CD1c-positive myeloid dendritic cell (primary cell): ENCODE results near the gene IGFBP1.
"Not testable (repeated sequence)": the region's sequence is repeated elsewhere in the genome, so short reads cannot be mapped to it uniquely, and the experiment has no call there.

Source experiments
- DNase-seq: peaks from one replicate; pipeline ENCODE4 v3.0.0-alpha.2; 2016; ENCODE audit errors: extremely low spot score

IGFBP1 gene

GRCh38 chr7:45888185-45888992, at the start of gene IGFBP1:
Gene IGFBP1 (plus strand): TSS chr7:45888488. CDS start chr7:45888653, 165 bp downstream.
- no peak for DNase-seq

DNA sequence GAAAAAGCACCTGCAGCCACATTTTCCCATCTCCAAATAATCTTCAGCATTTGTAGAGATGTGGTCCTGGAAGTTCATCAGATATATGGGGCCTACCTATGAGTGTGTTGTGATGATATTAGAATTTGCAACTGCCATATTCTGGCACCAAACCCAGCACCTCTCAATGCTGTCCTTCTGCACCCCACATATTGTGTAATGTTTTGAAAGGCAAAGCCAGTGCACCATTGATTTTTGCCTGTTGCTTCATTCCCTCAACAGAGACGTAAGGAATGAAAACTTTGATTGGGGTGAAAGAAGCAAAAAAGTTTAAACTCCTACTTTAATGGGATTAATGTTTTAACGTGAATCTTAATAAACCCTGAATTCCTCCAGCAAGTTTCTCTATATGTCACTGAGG, 49.4 kb upstream of the IGFBP1 start:
- not testable (repeated sequence) for DNase-seq

DNA sequence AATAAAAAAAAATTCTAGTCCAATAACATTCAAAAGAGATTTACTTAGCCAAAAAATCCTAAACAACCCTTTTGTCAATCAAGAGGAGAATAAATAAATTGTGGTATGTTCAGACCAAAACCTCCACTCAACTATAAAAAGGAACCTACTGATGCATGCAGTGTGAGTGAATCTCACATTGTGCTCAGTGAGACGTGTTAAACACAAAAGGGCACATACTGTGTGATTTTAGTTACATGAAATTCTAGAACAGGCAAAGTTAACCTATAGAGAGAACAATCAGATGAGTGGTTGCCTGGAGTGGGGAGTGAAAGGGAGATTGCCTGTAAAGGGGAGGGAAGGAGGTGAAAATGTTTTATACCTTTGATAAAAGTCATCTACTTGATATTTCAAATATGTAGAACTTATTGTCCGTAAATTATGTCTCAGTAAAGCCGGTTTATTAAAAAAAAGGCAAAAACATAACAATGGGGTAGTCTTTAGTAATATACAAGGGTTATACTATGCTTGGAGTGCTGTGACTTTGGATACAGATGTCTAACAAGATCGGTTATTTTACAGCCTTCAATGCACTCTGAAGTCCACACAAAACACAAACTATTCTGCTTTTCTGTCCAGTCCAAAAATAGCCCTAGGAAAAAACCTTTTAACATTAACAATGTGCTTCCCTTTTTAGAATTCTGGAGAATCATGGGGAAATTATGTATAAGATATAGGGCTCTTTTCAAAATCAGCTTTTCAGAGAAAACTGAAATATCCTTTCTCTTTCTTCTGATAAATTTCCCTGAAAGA, 46.2 kb upstream of the IGFBP1 start:
- not testable (repeated sequence) for DNase-seq

GRCh38 chr7:45846536-45846935, 41.8 kb upstream of the IGFBP1 start:
- not testable (repeated sequence) for DNase-seq

DNA sequence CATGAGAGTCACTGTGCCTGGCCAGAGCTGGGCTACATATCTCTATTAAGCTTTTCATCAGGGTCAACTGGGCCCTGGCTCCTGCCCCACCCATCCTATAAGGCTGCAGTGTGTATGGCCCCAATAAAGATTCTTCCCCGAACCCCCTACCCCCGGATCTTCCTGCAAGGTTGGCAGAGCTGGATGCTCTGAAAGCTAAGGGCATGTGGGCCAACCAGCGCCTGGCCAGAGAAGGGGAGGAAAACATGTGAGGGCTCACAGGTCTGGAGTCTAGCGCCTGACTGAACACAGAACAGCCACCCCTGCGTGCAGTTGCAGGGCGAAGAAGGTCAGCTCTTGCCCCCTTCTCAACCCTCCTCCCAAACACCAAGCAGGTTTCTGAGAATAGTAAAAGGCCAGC, 39.6 kb upstream of the IGFBP1 start:
- DNase-seq = not testable (repeated sequence)

GRCh38 chr7:45852984-45853383, 35.3 kb upstream of the IGFBP1 start:
- not testable (repeated sequence) for DNase-seq

DNA sequence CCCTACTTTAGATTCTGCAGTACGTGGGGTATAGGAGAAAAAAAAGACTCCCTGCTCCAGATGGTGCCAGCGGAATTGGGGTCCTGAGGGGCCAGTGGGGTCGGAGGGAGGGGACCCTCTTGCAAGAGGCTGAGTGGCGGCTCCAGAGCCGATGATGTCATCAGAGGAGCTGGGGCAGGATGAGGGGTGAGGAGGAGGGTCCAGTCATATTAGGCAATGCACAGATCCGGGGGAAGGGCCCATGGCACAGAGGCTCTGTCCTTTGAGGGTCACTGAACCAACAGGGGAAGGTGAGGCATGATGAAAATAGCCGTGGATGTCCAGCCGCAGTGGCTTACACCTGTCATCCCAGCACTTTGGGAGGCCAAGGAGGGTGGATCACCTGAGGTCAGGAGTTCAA, 34.8 kb upstream of the IGFBP1 start:
- DNase-seq = not testable (repeated sequence)

DNA sequence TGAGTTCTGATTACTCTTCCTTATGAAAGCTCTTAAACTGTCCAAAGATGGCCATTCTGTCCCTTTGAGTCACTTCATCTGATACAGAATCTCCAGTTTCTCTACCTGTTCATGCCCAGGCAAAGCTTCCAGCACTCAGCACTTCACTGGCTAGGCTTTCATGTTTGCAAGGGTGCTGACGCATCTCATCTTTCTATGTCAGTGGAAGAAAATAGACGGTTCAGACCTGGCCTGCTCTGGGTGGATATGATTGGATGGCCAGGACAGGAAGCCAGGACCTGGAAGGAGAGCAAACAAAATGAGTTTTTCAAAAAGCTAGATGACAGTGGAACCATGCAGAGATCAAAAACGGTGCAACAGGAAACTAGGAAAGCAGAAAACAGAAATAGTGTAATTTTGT, 32.6 kb upstream of the IGFBP1 start:
- DNase-seq = not testable (repeated sequence)

DNA sequence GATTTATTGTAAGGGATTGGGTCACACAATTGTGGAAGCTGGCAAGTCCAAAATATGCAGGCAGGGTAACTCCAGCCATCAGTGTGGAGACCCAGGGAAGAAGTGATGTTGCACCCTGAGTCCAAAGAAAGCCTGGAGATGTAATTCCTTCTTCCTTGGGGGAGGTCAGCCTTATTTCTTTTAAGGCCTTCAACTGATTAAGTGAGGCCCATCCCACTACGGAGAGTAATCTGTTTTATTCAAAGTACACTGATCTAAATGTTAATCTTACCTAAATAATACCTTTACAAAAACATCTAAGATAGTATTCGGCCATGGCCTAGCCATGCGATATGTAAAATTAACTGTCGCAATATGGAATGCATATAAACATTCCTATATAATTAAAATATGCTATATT, 31.4 kb upstream of the IGFBP1 start:
- not testable (repeated sequence) for DNase-seq

- DNase-seq = no peak
Observed at GRCh38 chr7:45863715-45864114, 24.6 kb upstream of the IGFBP1 start.

GRCh38 chr7:45865594-45866410, 22.5 kb upstream of the IGFBP1 start:
- no peak for DNase-seq

GRCh38 chr7:45867471-45867870, 20.8 kb upstream of the IGFBP1 start:
- no peak for DNase-seq

- DNase-seq = no peak
Observed at GRCh38 chr7:45869426-45869825, 18.9 kb upstream of the IGFBP1 start.

GRCh38 chr7:45872116-45873034, 15.9 kb upstream of the IGFBP1 start:
- DNase-seq = no peak

DNA sequence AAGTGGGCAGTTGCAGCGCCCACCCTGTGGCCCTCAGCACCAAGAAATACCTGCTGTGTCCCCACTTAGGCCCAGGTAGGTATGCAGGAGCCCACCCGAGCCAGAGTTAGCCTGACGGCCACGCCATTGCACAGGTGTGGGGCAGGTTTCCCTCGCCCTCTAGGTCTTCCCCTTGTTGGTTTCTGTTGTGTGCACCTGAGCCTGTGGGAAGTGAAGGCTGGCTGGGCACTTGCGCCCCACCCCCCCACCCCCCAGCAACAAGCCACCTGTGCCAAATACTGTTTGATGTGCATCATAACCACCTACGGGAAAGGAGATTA, 15.3 kb upstream of the IGFBP1 start, which contains the start of gene CCDC201:
Gene CCDC201, minus strand, starts transcription at position 48 of the 320 bp plus-strand sequence. CDS start 75 bp downstream, outside the sequence.
- DNase-seq = no peak

- no peak for DNase-seq
Observed at GRCh38 chr7:45873355-45873754, 14.9 kb upstream of the IGFBP1 start.

GRCh38 chr7:45874408-45875131, 13.7 kb upstream of the IGFBP1 start:
- no peak for DNase-seq

- DNase-seq = no peak
Observed at GRCh38 chr7:45876519-45876918, 11.8 kb upstream of the IGFBP1 start.

GRCh38 chr7:45878457-45879144, 9.7 kb upstream of the IGFBP1 start:
- no peak for DNase-seq

DNA sequence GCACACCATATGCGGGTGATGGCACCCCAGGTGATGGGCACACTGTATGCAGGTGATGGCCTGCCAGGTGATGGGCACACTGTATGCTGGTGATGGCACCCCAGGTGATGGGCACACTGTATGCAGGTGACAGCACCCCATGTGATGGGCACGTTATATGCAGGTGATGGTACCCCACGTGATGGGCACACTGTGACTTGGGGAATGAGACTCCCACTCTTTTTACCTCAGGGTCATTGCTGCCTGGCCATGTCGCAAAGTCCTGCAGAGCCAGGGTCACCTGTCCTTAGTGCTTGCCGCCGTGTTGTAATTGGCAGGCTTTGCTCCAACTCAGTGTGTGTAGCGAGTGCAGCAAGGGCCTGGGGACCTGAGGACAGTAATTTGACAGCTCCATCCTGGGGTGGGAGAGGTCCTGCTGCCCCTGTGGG, 7.8 kb upstream of the IGFBP1 start:
- DNase-seq = no peak
